ENCODE results near the gene CTRB1.
"Not testable (repeated sequence)": the region's sequence is repeated elsewhere in the genome, so short reads cannot be mapped to it uniquely, and the experiment has no call there.

The CTRB1 gene

DNA sequence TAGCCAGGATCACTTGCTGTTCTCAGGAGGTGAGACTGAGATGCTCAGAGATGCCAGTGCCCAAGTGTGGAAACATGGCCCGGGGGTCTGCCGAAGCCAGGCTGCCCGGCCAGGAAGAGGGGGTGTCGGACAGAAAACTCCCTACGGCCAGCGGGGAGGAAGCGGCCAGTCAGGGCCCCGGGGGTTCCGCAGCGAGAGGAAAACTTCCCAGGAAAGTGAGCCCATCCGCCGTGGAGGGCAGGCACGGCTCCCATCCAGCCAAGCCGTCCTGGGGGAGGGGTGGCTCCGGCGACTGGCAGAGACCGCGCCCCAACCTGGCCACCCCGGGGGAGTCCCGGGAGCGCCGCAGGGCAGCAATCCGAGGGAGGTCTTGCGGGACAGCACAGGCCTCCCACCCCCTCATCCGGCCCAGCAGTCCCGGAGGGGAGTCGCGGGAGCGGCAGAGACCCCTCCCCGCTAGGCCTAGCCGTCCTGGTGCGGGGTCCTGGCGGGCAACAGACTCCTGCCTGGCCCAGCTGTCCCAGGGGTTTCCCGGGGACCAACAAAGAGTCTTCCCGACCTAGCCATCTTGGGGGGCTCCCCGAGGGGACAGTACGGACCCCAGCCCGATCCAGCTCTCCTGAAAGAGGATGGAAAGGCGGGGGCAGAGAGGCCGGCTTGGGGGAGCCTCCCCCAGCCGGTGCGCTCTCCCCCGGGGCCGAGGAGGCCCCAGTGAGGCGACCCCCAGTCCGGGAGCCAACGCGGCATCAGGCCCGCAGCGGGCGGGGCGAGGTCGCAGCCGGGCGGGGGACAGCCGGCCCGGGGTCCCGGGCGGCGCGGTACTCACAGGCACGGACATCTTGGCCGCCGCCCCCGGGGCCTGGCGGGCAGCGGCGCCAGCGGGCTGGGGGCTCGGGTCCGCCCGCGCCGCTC lies 46.5 kb downstream of the CTRB1 start:
- Mint-ChIP-seq H3K27ac (no peak overlapping the region), H3K36me3 (ENCODE audit: low read depth) (no peaks in the 10 kb centered on the region), H3K4me3 (peak overlapping the region; percentile 17), H3K9me3 (no peaks in the 10 kb centered on the region), H3K27me3 (peaks cover 92% of the 10 kb centered on the region), H3K4me1 (ENCODE audit: low read depth) (peaks cover 8% of the 10 kb centered on the region)
- intact Hi-C loops (cut with micrococcal nuclease): no loop called here

- Mint-ChIP-seq H3K9me3 (no peaks in the 10 kb centered on the region), H3K27ac (no peak overlapping the region), H3K27me3 (peaks cover 90% of the 10 kb centered on the region), H3K4me1 (ENCODE audit: low read depth) (peaks cover 8% of the 10 kb centered on the region), H3K4me3 (peak overlapping the region; percentile 65), H3K36me3 (ENCODE audit: low read depth) (no peaks in the 10 kb centered on the region)
- intact Hi-C loops (cut with micrococcal nuclease): no loop called here
Observed at GRCh38 chr16:75265911-75266701, 47.3 kb downstream of the CTRB1 start.

- Mint-ChIP-seq H3K27ac (no peak overlapping the region), H3K27me3 (peaks cover 90% of the 10 kb centered on the region), H3K4me3 (peak overlapping the region; percentile 65), H3K36me3 (ENCODE audit: low read depth) (no peaks in the 10 kb centered on the region), H3K9me3 (no peaks in the 10 kb centered on the region), H3K4me1 (ENCODE audit: low read depth) (peaks cover 8% of the 10 kb centered on the region)
- intact Hi-C loops (cut with micrococcal nuclease): no loop called here
Observed at GRCh38 chr16:75266738-75267630, 48.2 kb downstream of the CTRB1 start.

- Mint-ChIP-seq H3K27ac (no peak overlapping the region), H3K36me3 (ENCODE audit: low read depth) (no peaks in the 10 kb centered on the region), H3K4me3 (no peak overlapping the region), H3K27me3 (peaks cover 90% of the 10 kb centered on the region), H3K4me1 (ENCODE audit: low read depth) (peaks cover 14% of the 10 kb centered on the region), H3K9me3 (no peaks in the 10 kb centered on the region)
- intact Hi-C loops (cut with micrococcal nuclease): no loop called here
Observed at GRCh38 chr16:75267631-75268264, 49.0 kb downstream of the CTRB1 start.

- H3K27ac Mint-ChIP-seq; intact Hi-C loops (cut with micrococcal nuclease); H3K9me3 Mint-ChIP-seq; H3K36me3 Mint-ChIP-seq (ENCODE audit: low read depth); H3K4me3 Mint-ChIP-seq: not testable (repeated sequence)
- H3K27me3 Mint-ChIP-seq: peaks cover 90% of the 10 kb centered on the region
- H3K4me1 Mint-ChIP-seq (ENCODE audit: low read depth): peaks cover 16% of the 10 kb centered on the region
Observed at GRCh38 chr16:75269358-75269757, 50.6 kb downstream of the CTRB1 start.

- peaks cover 8% of the 10 kb centered on the region for H3K4me1 Mint-ChIP-seq (ENCODE audit: low read depth)
- no peak overlapping the region for H3K27ac Mint-ChIP-seq
- peaks cover 94% of the 10 kb centered on the region for H3K27me3 Mint-ChIP-seq
- H3K9me3 Mint-ChIP-seq: no peaks in the 10 kb centered on the region
- intact Hi-C loops (cut with micrococcal nuclease): no loop called here
- H3K4me3 Mint-ChIP-seq: no peak overlapping the region
- no peaks in the 10 kb centered on the region for H3K36me3 Mint-ChIP-seq (ENCODE audit: low read depth)
Observed at GRCh38 chr16:75271441-75272096, 52.8 kb downstream of the CTRB1 start.

GRCh38 chr16:75272097-75272551 lies 53.3 kb downstream of the CTRB1 start:
- Mint-ChIP-seq H3K36me3 (ENCODE audit: low read depth) (no peaks in the 10 kb centered on the region), H3K27ac (no peak overlapping the region), H3K9me3 (no peaks in the 10 kb centered on the region), H3K4me1 (ENCODE audit: low read depth) (peaks cover 8% of the 10 kb centered on the region), H3K27me3 (peaks cover 94% of the 10 kb centered on the region), H3K4me3 (no peak overlapping the region)
- intact Hi-C loops (cut with micrococcal nuclease): no loop called here

DNA sequence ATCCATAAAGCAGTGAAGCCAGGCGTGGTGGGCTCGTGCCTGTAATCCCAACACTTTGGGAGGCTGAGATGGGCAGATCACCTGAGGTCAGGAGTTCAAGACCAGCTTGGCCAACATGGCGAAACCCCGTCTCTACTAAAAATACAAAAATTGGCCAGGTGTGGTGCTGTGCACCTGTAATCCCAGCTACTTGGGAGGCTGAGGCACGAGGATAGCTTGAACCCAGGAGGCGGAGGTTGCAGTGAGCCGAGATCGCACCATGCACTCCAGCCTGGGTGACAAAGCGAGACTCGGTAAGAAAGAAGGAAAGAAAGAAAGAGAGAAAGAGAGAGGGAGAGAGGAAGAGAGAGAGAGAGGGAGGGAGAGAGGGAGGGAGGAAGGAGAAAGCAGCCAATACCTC lies 53.8 kb downstream of the CTRB1 start:
- H3K36me3 Mint-ChIP-seq (ENCODE audit: low read depth); H3K9me3 Mint-ChIP-seq; H3K27ac Mint-ChIP-seq; H3K4me1 Mint-ChIP-seq (ENCODE audit: low read depth); intact Hi-C loops (cut with micrococcal nuclease); H3K4me3 Mint-ChIP-seq: not testable (repeated sequence)
- peaks cover 94% of the 10 kb centered on the region for H3K27me3 Mint-ChIP-seq

GRCh38 chr16:75273054-75273925 lies 54.5 kb downstream of the CTRB1 start:
- Mint-ChIP-seq H3K4me3 (no peak overlapping the region), H3K27ac (no peak overlapping the region), H3K27me3 (peaks cover 94% of the 10 kb centered on the region), H3K36me3 (ENCODE audit: low read depth) (no peaks in the 10 kb centered on the region), H3K4me1 (ENCODE audit: low read depth) (peaks cover 8% of the 10 kb centered on the region), H3K9me3 (no peaks in the 10 kb centered on the region)
- intact Hi-C loops (cut with micrococcal nuclease): no loop called here

Data from dendritic cell treated with granulocyte-macrophage colony-stimulating factor and Interleukin-4, amounts not matched to agents 40 ng/mL and 50 ng/mL, for 4 days (primary cell).